ENCODE data around the gene NFE2L2. TPM values are rescaled to one million over a fixed set of nuclear protein-coding genes. Genes with fewer than 3 reads are reported as not detected.
A peak's percentile ranks its signal among the peaks of the same experiment; 100 is the strongest.

NFE2L2 gene
- total and polyA plus RNA-seq, 9 of the 15 experiments (the other 6 are each of a cell fraction or from before 2014, with no cell fraction given), result 29.3 to 120 (median 59.3) TPM

DNA sequence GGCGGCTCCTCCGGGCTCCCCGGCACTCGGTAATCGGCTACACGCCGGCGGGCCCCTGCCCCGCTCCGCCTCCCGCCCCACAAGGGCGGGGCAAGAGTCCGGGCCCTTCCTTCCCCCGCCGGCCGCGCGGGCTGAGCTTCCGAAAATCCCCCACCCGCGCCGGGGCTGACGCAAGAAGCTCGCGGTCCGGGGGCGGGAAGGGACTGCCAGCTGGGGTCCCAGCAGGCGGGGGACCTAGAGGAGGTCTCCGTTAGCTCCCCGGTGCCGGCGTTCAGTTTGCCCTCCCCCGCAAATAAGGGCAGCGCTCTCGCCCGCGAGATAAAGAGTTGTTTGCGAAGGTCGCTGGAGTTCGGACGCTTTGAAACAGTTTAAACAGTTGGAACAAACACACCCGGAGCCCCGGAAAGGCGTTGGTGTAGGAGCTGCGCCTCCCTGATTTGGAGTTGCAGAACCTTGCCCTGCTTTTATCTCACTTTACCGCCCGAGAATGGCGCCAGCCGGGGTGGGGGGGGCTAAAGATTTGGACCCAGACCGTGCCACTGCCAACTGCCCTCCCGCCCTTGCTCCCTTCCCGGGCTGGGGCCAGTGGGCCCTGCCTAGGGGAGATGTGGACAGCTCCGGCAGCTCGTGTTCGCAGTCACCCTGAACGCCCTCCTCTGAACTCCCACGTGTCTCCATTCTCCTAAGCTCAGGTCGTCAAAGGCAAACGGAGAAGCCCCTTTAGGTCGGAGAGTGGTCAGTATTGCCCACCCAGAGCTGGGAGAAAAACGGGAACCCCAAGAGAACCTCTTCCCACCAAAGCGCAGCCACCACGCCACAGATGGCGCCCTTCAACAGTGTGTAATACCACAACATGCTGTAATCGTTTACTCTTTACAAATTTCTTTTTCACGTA, at the start of gene NFE2L2 (continued):
- TF ChIP-seq, protein P1, sequence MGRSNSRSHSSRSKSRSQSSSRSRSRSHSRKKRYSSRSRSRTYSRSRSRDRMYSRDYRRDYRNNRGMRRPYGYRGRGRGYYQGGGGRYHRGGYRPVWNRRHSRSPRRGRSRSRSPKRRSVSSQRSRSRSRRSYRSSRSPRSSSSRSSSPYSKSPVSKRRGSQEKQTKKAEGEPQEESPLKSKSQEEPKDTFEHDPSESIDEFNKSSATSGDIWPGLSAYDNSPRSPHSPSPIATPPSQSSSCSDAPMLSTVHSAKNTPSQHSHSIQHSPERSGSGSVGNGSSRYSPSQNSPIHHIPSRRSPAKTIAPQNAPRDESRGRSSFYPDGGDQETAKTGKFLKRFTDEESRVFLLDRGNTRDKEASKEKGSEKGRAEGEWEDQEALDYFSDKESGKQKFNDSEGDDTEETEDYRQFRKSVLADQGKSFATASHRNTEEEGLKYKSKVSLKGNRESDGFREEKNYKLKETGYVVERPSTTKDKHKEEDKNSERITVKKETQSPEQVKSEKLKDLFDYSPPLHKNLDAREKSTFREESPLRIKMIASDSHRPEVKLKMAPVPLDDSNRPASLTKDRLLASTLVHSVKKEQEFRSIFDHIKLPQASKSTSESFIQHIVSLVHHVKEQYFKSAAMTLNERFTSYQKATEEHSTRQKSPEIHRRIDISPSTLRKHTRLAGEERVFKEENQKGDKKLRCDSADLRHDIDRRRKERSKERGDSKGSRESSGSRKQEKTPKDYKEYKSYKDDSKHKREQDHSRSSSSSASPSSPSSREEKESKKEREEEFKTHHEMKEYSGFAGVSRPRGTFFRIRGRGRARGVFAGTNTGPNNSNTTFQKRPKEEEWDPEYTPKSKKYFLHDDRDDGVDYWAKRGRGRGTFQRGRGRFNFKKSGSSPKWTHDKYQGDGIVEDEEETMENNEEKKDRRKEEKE (IDR thresholded peaks at IDR 0.05; ENCODE audit: borderline replicate concordance in 1 of 2, control insufficient read depth in 1 of 2, low read depth in 2 of 2, low read length in 1 of 2), result peak in 1 of 2 experiments; percentile 44; a peak in 1 of 4 replicates
- TF ChIP-seq MTA2 (IDR thresholded peaks at IDR 0.05; ENCODE audit: low read depth) (peak; percentile 28; the same call in 1 of the 2 replicates), TFAM (CRISPR knock-in tag; conservative IDR thresholded peaks at IDR 0.05) (no peak), NR2C1 (IDR thresholded peaks at IDR 0.05) (no peak), NR2C1 (tag; IDR thresholded peaks at IDR 0.05) (peak; percentile 49; the same call in 1 of the 2 replicates), SP1 (CRISPR knock-in tag; IDR thresholded peaks at IDR 0.05) (peak; percentile 68), SIRT6 (IDR thresholded peaks at IDR 0.05; ENCODE audit: low read depth, low read length) (peak; percentile 35), MCM2 (IDR thresholded peaks at IDR 0.05; ENCODE audit: low read depth) (no peak), ELF1 (tag; IDR thresholded peaks at IDR 0.05) (peak; percentile 52; the same call in 1 of the 2 replicates), SMARCA5 (IDR thresholded peaks at IDR 0.05) (peak; percentile 50; the same call in 1 of the 2 replicates), ARHGAP35 (IDR thresholded peaks at IDR 0.05; ENCODE audit: partially characterized antibody) (no peak), BRD4 (IDR thresholded peaks at IDR 0.05) (peak; percentile 99), KDM1A (IDR thresholded peaks at IDR 0.05) (peak; percentile 70 to 77; a peak in 3 of 4 replicates), YY1 (IDR thresholded peaks at IDR 0.05; ENCODE audit: borderline replicate concordance in 1 of 3, control insufficient read depth in 1 of 3, extremely low read depth in 1 of 3, insufficient read depth in 3 of 3, insufficient read length in 1 of 3, insufficient replicate concordance in 2 of 3, low read depth in 1 of 3, low read length in 2 of 3) (peak in 2 of 3 experiments; percentile 34 to 68), HIVEP1 (CRISPR knock-in tag; IDR thresholded peaks at IDR 0.05) (0 out of 2 replicates have a peak, but pooled peaks have one; percentile 30), POLR2B (IDR thresholded peaks at IDR 0.05; ENCODE audit: low read depth, partially characterized antibody) (peak; percentile 82), NR1H2 (CRISPR knock-in tag; IDR thresholded peaks at IDR 0.05) (peak; percentile 80), ZNF41 (CRISPR knock-in tag; conservative IDR thresholded peaks at IDR 0.05) (peak; percentile 35; the same call in 1 of the 2 replicates), PHF21A (IDR thresholded peaks at IDR 0.05; ENCODE audit: borderline replicate concordance, low read depth) (peak; percentile 42; the same call in 1 of the 2 replicates), JUN (IDR thresholded peaks at IDR 0.05; ENCODE audit: borderline replicate concordance, low read depth, low read length) (peak; percentile 82), JUN (CRISPR knock-in tag; IDR thresholded peaks at IDR 0.05; ENCODE audit: borderline replicate concordance) (peak; percentile 57; the same call in 1 of the 2 replicates)
- TF ChIP-seq, protein P2, sequence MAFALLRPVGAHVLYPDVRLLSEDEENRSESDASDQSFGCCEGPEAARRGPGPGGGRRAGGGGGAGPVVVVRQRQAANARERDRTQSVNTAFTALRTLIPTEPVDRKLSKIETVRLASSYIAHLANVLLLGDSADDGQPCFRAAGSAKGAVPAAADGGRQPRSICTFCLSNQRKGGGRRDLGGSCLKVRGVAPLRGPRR (CRISPR knock-in tag; IDR thresholded peaks at IDR 0.05), result peak; percentile 77; the same call in 1 of the 2 replicates
- TF ChIP-seq, protein P3, sequence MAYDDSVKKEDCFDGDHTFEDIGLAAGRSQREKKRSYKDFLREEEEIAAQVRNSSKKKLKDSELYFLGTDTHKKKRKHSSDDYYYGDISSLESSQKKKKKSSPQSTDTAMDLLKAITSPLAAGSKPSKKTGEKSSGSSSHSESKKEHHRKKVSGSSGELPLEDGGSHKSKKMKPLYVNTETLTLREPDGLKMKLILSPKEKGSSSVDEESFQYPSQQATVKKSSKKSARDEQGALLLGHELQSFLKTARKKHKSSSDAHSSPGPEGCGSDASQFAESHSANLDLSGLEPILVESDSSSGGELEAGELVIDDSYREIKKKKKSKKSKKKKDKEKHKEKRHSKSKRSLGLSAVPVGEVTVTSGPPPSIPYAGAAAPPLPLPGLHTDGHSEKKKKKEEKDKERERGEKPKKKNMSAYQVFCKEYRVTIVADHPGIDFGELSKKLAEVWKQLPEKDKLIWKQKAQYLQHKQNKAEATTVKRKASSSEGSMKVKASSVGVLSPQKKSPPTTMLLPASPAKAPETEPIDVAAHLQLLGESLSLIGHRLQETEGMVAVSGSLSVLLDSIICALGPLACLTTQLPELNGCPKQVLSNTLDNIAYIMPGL (CRISPR knock-in tag; IDR thresholded peaks at IDR 0.05), result peak; percentile 39; the same call in 1 of the 2 replicates

All from K562 (cell line).